Ishikawa (cell line): ENCODE measurements around the gene IGF1R.

Experiments used
- EGR1 ChIP-seq: IDR thresholded peaks from 2 replicates; pipeline ENCODE4 v1.6.1; 2012
- MAX ChIP-seq: IDR thresholded peaks from 2 replicates; pipeline ENCODE4 v1.6.1; 2012
- TAF1 ChIP-seq: IDR thresholded peaks from 2 replicates; pipeline ENCODE4 v1.6.1; 2012; ENCODE audit warnings: low read depth, mild to moderate bottlenecking
- YY1 ChIP-seq: IDR thresholded peaks from 2 replicates; pipeline ENCODE4 v1.6.1; 2012; ENCODE audit warnings: low read depth
- TF ChIP-seq, protein P1 (sequence below): IDR thresholded peaks from 2 replicates; pipeline ENCODE4 v1.6.1; 2012; ENCODE audit warnings: low read depth, mild to moderate bottlenecking
- TF ChIP-seq, protein P2 (sequence below): IDR thresholded peaks from 2 replicates; pipeline ENCODE4 v1.6.1; 2012

GRCh38 chr15:98735304-98735703, 87.0 kb downstream of the IGF1R start:
- TF ChIP-seq, protein P1, sequence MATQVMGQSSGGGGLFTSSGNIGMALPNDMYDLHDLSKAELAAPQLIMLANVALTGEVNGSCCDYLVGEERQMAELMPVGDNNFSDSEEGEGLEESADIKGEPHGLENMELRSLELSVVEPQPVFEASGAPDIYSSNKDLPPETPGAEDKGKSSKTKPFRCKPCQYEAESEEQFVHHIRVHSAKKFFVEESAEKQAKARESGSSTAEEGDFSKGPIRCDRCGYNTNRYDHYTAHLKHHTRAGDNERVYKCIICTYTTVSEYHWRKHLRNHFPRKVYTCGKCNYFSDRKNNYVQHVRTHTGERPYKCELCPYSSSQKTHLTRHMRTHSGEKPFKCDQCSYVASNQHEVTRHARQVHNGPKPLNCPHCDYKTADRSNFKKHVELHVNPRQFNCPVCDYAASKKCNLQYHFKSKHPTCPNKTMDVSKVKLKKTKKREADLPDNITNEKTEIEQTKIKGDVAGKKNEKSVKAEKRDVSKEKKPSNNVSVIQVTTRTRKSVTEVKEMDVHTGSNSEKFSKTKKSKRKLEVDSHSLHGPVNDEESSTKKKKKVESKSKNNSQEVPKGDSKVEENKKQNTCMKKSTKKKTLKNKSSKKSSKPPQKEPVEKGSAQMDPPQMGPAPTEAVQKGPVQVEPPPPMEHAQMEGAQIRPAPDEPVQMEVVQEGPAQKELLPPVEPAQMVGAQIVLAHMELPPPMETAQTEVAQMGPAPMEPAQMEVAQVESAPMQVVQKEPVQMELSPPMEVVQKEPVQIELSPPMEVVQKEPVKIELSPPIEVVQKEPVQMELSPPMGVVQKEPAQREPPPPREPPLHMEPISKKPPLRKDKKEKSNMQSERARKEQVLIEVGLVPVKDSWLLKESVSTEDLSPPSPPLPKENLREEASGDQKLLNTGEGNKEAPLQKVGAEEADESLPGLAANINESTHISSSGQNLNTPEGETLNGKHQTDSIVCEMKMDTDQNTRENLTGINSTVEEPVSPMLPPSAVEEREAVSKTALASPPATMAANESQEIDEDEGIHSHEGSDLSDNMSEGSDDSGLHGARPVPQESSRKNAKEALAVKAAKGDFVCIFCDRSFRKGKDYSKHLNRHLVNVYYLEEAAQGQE: no peak
- TF ChIP-seq TAF1 (no peak), MAX (no peak), YY1 (no peak), EGR1 (no peak)
- TF ChIP-seq, protein P2, sequence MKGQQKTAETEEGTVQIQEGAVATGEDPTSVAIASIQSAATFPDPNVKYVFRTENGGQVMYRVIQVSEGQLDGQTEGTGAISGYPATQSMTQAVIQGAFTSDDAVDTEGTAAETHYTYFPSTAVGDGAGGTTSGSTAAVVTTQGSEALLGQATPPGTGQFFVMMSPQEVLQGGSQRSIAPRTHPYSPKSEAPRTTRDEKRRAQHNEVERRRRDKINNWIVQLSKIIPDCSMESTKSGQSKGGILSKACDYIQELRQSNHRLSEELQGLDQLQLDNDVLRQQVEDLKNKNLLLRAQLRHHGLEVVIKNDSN: no peak
